Stimulated activated CD4-positive, alpha-beta T cell treated with anti-CD3 and anti-CD28 coated beads, TNF-alpha, amount 100 ng/mL, for 48 hours (primary cell): ENCODE results near the gene SUGCT.
"Not testable (repeated sequence)": the region's sequence is repeated elsewhere in the genome, so short reads cannot be mapped to it uniquely, and the experiment has no call there.

Experiments
- DNase-seq, 3 donors: peaks; one replicate each; pipeline ENCODE4 v3.0.0-alpha.2; 2020; ENCODE audit warnings: low read depth in 3 of 3

Gene SUGCT

GRCh38 chr7:40611095-40611871 lies 476.5 kb downstream of the SUGCT start:
- DNase-seq, result no peak

DNA sequence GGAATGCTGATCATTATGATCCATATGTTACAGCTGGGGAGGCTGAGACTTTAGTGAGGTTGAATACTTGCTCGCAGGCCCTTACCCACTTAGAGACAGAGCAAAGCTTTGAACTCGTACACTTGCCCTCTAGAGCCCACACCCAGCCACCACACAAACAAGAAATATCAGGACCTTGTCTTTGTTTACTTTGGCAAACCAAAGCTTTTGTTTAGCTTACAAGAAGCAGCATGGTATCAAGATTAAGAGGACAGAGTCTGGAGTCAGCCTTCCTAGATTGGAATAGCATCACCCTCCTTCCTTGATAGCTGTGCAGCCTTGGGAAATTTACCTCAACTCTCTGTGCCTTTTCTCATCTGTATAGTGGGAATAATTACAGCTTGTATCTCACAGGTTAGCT lies 477.5 kb downstream of the SUGCT start:
- no peak for DNase-seq

DNA sequence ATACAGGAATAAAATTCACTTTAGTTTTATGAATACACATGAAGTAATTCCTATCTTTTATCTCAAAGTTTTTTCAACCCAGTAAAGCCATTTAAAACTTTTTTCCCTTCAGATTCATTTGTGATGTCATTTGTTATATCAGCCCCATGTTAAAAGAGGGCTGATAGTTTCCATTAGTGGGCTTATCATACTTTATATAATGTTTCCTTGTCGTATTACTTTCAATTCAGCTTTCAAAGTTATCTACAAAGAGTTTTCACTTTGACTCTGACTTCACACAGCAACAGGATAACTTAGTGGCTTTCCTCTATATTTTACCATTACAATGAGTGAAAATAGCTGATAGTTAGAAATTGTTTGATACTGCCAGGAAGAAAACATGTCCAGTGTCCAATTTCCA lies 484.8 kb downstream of the SUGCT start:
- DNase-seq, result no peak

DNA sequence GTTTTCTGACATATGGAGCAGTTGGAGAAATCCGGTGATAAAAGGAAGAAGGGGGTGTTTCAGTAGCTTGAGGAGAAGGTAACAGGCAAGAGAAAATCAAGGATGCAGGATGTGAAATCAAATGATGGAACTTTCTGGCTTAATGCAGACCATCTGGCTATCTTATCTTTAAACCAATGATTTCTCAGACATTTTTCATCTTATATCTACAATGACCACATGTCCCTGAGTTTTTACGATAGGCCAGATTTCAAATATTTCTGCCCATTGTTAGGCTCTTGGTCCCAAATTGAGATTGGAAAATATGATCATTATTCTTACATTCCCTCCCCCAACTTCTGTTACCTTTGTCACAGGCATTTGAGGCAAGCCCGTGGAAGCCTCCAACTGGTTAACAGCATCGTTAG lies 486.8 kb downstream of the SUGCT start:
- DNase-seq, result no peak

DNA sequence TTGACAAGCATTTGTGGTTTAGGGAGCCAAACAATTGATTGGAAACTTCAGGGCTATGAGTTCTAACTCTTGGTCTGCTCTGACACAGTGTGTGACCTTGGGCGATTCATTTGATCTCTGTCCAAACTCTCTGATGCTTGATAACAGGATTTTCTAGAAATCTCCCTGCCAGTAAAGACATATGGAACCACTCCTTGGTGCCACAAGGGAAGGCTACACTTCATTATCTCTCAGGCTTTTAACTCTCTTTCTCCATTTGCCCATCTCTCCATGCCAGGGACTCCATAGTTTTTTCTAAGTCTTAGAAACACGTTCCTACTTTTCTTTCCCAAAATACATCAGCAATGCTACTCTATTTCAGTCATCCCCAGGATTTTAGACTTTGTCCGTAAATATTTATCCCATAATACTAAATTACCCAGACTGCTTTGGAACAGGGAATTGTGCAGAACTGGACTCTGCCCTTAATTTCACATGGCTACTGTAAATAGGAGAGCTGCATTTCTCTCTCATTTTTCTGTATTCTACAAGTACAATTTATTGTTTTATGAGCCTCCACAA lies 488.2 kb downstream of the SUGCT start:
- no peak for DNase-seq

- no peak for DNase-seq
These were observed 489.1 kb downstream of the SUGCT start for GRCh38 chr7:40623863-40624262.

- DNase-seq, result not testable (repeated sequence)
These were observed 492.6 kb downstream of the SUGCT start for GRCh38 chr7:40627361-40627760.

DNA sequence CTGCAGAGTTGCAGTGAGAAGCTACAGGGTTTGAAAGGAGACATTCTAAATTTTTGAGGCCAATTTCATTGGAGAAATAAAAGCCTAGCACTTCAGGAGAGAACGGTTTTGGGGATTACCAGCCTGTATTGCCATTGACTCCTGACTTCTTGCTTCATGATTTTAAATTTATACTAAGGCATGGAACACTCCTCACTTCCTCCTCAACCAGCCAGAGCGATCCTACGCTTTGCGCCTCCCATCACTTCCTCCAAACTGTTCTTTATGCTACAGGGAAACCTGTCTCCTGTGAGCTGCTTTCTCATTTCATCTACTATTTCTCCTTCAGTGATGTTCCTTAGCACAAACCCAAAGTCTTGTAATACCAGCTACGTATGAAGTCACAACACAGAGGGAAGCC lies 495.1 kb downstream of the SUGCT start:
- no peak for DNase-seq

GRCh38 chr7:40634118-40634517 lies 499.3 kb downstream of the SUGCT start:
- no peak for DNase-seq

DNA sequence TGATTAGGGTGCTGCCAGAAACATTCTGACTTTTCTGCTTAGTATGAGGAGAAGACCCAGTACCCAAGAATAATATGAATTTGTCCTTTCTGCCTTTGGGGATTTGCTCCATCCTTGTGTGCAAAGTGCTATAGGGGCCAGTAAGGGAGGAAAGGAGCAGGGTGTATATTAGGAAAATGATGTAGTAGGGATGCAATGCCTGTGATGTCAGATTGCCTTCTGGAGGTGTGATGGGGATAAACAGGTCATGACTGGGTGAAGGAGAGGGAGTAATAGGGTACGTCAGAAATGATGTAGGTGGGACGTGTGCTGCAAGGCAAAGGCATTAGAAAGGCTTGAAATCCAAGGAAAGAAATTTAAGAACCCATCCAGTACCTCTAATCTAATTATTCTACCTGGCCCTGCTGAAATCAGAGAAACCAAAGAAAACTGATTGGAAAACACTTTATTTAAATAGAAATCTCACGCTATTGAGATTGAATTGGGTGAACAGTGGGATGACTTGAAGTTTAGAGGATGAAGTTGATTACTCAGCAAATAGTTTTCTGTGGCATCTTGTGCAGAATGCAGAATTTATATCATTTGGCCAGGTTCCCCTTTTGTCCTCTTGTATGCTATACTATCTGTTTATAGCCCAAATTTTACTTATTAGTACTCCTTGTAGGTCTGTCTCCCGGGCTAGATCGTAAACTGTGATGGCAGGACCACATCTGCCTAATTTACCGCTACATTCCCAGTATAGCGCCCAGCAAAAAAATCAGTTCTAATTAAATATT lies 503.9 kb downstream of the SUGCT start:
- DNase-seq, result no peak

DNA sequence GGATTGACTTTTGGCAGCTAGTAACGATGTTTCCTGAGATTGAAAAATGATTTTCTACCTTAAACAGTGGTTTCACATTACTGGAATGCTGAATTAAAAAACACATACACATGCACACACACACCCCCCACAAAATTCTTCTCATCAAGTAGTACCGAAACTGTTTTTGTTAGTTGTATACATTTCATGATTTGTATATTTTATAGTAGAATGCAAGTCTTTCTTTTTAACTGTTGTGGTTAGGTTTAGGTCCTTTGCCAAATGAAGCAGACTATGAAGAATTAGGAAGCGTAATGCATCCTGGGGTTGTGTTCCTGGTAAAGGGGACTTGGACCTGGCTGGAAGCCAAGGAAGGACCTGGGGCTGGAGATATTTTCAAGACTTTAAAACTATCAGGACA lies 505.8 kb downstream of the SUGCT start:
- no peak for DNase-seq

- DNase-seq, result no peak
These were observed 506.9 kb downstream of the SUGCT start for GRCh38 chr7:40641701-40642100.

DNA sequence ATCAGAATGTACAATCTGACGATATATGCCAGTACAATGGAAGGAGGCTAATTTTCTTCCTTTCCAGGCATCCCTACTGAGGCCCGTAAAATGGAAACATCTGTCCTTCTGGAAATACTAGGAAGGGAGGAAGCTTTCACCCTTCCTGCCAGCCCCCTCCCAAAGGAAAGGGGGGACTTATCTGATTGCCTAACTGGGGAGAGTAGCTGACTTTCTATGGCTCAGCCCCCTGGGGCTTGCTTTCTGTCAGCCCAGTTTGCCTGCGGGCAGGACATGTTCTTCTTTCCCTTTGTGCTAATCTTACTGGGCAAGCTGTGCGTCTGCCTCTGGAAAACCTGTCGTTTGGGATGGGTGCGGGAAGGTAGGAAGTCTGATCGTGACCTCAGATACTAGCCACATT lies 508.9 kb downstream of the SUGCT start:
- no peak for DNase-seq

DNA sequence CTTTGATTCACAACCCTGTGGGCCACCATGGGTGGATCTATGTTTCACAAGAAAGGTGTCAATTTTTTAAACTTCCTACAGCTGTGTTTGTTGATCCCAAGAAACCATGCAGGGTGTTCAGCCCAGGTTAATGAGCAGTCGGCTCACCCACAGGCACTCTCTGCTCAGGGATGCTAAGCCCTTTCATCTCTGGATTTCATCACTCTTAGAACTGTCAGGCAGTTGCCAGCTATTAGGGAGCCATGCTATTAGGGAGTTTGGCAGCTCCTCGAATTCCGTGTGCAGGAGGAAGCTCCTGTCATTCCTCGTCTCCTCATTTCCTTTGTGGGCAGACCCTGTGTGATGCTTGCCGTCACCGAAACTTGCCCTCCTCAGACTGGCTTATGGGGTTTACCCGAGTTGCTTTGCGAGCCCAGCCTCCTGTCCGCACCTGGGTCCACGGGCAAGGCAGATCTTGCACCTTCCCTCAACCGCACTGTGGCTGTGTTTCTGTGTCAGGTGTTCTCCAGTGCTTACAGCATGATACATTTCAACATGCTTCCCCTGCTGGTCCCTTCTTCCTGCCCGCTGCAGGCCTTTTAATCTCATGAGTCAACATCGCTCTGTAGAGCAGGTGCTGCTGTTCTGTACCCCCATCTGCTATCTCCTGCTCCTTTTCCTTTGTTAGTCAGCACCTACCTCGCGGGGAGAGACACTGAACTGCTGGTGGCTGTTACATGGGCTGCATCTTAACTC lies 509.8 kb downstream of the SUGCT start:
- DNase-seq, result peak in 1 of 3 donors; percentile 1

DNA sequence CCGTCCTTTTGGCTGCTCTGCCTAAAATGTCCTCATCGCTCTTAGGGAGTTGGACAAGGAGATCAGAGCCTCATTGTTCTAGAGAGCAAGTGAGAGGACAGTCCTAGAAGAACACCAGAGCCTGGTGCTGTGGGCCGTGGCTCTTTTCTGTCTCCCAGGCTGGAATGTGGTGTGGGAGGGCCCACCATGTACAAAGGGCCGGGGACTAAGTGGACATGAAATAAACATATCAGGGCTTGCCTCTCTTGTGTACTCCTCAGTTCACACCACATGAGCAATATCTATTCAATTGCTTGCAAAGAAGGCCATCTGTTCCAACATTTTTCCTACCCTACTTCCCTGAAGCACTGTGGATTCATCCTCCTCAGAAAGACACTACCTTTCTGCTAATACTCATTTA lies 510.4 kb downstream of the SUGCT start:
- DNase-seq, result no peak

DNA sequence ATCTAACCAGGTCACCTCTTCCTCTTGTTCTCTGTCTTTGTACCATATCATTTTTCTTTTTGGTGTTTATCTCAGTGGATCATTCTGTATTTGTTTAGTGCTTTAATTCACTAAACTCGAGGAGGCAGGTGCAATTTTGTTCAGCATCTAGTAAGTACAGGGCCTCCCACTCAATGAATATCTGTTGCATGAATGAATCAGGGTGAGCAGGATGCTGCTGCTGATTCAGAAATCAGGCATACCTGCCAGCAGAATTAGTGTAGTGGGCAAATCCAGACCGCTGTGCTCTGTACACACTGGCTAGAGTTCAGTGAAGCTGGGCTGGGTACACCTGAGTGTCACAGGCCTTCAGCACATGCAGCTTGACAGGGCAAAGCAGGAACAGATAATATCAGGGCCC lies 511.9 kb downstream of the SUGCT start:
- DNase-seq, result no peak

GRCh38 chr7:40647719-40648118 lies 512.9 kb downstream of the SUGCT start:
- DNase-seq, result no peak

GRCh38 chr7:40649247-40649646 lies 514.4 kb downstream of the SUGCT start:
- no peak for DNase-seq

DNA sequence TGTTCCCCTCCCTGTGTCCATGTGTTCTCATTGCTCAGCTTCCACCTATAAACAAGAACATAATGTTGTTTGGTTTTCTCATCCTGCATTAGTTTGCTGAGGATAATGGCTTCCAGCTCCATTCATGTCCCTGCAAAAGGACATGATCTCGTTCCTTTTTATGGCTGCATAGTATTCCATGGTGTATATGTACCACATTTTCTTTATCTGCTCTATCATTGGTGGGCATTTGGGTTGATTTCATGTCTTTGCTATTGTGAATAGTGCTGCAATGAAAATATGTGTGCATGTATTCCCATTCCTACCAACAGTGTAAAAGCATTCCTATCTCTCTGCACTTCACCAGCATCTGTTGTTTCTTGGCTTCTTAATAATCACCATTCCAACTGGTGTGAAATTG lies 516.1 kb downstream of the SUGCT start:
- DNase-seq, result not testable (repeated sequence)

DNA sequence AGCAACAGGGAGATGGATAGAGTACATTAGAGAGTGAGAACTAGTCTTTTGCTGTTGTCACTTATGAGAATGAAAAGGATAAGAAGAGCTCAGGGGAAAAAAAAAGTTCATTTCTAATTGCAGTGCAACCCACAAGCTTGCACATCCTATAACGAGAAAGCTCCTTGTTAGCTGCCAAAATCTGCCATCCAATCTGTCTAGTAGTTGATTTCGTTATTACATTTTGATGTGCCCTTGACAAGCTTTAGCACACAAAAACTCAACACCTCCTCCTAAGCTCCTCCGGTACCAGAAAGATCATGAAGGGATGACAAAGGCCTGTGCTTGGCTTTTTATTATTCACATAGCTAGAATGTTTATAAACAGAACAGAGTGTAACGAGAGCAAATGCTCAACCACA lies 519.4 kb downstream of the SUGCT start:
- no peak for DNase-seq

DNA sequence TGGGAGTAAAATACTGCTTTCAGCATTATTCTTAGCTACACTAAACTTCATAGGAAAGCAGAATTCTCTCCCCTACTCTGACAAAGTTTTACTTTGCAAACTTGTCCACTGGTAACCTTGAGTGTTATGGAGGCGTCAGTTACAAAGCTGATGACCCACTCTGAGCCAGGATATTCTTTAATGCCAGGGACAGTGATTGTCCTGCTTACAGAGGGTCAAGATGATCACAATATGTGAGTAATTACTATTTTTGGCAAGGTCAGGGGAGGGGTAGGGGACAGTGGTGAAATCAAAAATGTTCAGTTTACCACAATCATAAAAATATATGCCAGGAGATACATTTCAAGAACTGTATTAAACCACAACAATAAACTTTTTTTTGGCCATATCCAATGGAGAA lies 520.6 kb downstream of the SUGCT start:
- no peak for DNase-seq

GRCh38 chr7:40656349-40656748 lies 521.5 kb downstream of the SUGCT start:
- DNase-seq, result no peak
